WTC11 (cell line): ENCODE results near the gene AKAP6.
"Not testable (repeated sequence)": the region's sequence is repeated elsewhere in the genome, so short reads cannot be mapped to it uniquely, and the experiment has no call there.

Experiments used
- CTCF ChIP-seq: fragments of 200-600 bp; IDR thresholded peaks from 2 replicates; pipeline ENCODE4 v1.8.0; 2022; ENCODE audit warnings: antibody characterized with exemption
- ESRRA ChIP-seq: sonication (generic); formaldehyde crosslinking; IDR thresholded peaks from 2 replicates; pipeline ENCODE4 v1.8.1; 2022; ENCODE audit warnings: mild to moderate bottlenecking, missing genetic modification reagents, borderline replicate concordance
- FOXJ3 ChIP-seq: sonication (generic); formaldehyde crosslinking; IDR thresholded peaks from 2 replicates; pipeline ENCODE4 v1.9.0; 2021; ENCODE audit warnings: missing genetic modification reagents, mild to moderate bottlenecking, borderline replicate concordance
- IRF1 ChIP-seq: sonication (generic); formaldehyde crosslinking; IDR thresholded peaks from 2 replicates; pipeline ENCODE4 v1.8.0; 2023; ENCODE audit warnings: missing genetic modification reagents
- JUN ChIP-seq: sonication (generic); formaldehyde crosslinking; IDR thresholded peaks from 2 replicates; pipeline ENCODE4 v1.8.0; 2023; ENCODE audit warnings: mild to moderate bottlenecking, missing genetic modification reagents
- NFE2L1 ChIP-seq: sonication (generic); formaldehyde crosslinking; IDR thresholded peaks from 2 replicates; pipeline ENCODE4 v1.8.1; 2023; ENCODE audit warnings: missing genetic modification reagents
- NR1H2 ChIP-seq: sonication (generic); formaldehyde crosslinking; IDR thresholded peaks from 2 replicates; pipeline ENCODE4 v1.9.0; 2021; ENCODE audit warnings: mild to moderate bottlenecking, moderate library complexity, missing genetic modification reagents
- RELA ChIP-seq: sonication (generic); formaldehyde crosslinking; IDR thresholded peaks from 2 replicates; pipeline ENCODE4 v1.8.1; 2022; ENCODE audit warnings: missing genetic modification reagents, mild to moderate bottlenecking, borderline replicate concordance
- SP1 ChIP-seq: sonication (generic); formaldehyde crosslinking; conservative IDR thresholded peaks from 2 replicates; pipeline ENCODE4 v1.8.1; 2022; ENCODE audit warnings: missing genetic modification reagents
- TP53 ChIP-seq: sonication (generic); formaldehyde crosslinking; IDR thresholded peaks from 2 replicates; pipeline ENCODE4 v1.8.1; 2023; ENCODE audit warnings: mild to moderate bottlenecking, missing genetic modification reagents
- ZNF232 ChIP-seq: sonication (generic); formaldehyde crosslinking; IDR thresholded peaks from 2 replicates; pipeline ENCODE4 v1.8.0; 2022; ENCODE audit warnings: mild to moderate bottlenecking, missing genetic modification reagents

GRCh38 chr14:32387295-32387694 is 58.2 kb downstream of the AKAP6 start:
- TF ChIP-seq NFE2L1 (CRISPR knock-in tag); CTCF; NR1H2; SP1; FOXJ3 (CRISPR knock-in tag); TP53 (CRISPR knock-in tag); RELA; ESRRA (CRISPR knock-in tag); ZNF232 (CRISPR knock-in tag); IRF1 (CRISPR knock-in tag); JUN: not testable (repeated sequence)
